ENCODE results near the gene XPR1. TPM values are rescaled to one million over a fixed set of nuclear protein-coding genes. Genes with fewer than 3 reads are reported as not detected.

The XPR1 gene
- total RNA-seq, 1 experiment from 2014 or later = 39.7 TPM

DNA sequence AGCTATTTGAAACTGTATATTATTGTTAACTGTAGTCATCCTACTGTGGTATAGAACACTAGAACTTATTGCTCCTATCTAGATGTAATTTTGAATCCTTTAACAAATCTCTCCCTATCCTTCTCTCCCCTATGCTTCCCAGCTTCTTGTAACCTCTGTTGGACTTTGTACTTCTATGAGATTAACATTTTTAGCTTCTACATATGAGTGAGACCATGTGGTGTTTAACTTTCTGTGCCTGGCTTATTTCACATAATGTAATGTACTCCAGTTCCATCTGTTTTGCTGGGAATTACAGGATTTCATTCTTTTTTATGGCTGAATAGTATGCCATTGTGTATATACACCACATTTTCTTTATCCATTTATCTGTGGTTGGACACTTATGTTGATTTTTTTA, 216.4 kb downstream of the XPR1 start:
- Mint-ChIP-seq H3K27me3 (ENCODE audit: insufficient read depth, unreplicated experiment) (no peaks in the 10 kb centered on the region), H3K4me1 (ENCODE audit: insufficient read depth, unreplicated experiment) (no peaks in the 10 kb centered on the region), H3K27ac (ENCODE audit: low read depth, unreplicated experiment) (no peak overlapping the region), H3K36me3 (ENCODE audit: insufficient read depth, unreplicated experiment) (peaks cover 14% of the 10 kb centered on the region), H3K4me3 (ENCODE audit: unreplicated experiment) (no peak overlapping the region), H3K9me3 (ENCODE audit: unreplicated experiment) (no peaks in the 10 kb centered on the region)
- CTCF ChIA-PET = interaction anchor here (0.5 to 1.9 kb wide), 6 partner anchors 8 to 333 kb away, joined by 4 to 8 read pairs (median 4); no protein-coding TSS in a partner anchor
- intact Hi-C loops (cut with micrococcal nuclease) = no loop called here
- TF ChIP-seq, protein P1, sequence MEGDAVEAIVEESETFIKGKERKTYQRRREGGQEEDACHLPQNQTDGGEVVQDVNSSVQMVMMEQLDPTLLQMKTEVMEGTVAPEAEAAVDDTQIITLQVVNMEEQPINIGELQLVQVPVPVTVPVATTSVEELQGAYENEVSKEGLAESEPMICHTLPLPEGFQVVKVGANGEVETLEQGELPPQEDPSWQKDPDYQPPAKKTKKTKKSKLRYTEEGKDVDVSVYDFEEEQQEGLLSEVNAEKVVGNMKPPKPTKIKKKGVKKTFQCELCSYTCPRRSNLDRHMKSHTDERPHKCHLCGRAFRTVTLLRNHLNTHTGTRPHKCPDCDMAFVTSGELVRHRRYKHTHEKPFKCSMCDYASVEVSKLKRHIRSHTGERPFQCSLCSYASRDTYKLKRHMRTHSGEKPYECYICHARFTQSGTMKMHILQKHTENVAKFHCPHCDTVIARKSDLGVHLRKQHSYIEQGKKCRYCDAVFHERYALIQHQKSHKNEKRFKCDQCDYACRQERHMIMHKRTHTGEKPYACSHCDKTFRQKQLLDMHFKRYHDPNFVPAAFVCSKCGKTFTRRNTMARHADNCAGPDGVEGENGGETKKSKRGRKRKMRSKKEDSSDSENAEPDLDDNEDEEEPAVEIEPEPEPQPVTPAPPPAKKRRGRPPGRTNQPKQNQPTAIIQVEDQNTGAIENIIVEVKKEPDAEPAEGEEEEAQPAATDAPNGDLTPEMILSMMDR (IDR thresholded peaks at IDR 0.05; ENCODE audit: unreplicated experiment) = no peak
- no TSS peak for BruUV-seq (replicated peaks)
- DNase-seq (ENCODE audit: unreplicated experiment) = no peak
- POLR2A ChIA-PET = interaction anchor here (1.5 kb wide), 1 partner anchor 346 kb away, joined by 7 read pairs; no protein-coding TSS in a partner anchor

DNA sequence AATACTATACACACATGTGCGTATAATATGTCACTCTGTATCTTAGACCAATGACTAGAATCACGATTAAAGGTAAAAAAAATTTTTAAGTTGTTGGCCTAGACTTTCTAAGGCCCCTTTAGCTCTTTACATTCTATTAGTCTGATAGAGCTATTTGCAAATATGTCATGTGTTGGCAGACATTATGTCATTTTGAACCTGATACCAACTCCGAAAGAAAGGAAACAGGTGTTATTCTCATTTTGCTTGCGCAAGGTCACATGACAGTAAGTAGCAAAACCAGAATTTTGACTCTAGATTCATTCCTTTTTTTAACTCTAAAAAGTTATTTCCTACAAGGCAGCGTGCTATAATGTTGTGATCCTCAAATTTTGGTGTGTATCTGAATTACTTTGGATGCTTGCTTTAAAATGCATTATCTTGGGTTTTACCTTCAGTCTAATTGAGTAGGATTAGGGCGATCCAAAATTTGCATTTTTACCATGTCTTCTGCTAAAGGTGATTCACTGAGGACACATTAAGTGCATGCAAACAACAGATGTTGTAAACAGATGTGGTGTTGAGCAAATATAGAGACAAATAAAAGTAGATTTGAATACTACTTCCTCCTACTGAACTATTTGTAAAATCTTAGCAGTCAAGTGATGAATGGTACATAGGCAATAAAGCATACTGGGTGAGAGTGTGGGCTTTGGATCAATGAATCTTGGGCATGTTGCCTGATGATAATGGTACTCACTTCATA, 217.4 kb downstream of the XPR1 start:
- H3K27me3 Mint-ChIP-seq (ENCODE audit: insufficient read depth, unreplicated experiment) = no peaks in the 10 kb centered on the region
- H3K4me1 Mint-ChIP-seq (ENCODE audit: insufficient read depth, unreplicated experiment) = peaks cover 4% of the 10 kb centered on the region
- DNase-seq (ENCODE audit: unreplicated experiment) = no peak
- no peak overlapping the region for H3K27ac Mint-ChIP-seq (ENCODE audit: low read depth, unreplicated experiment)
- peaks cover 14% of the 10 kb centered on the region for H3K36me3 Mint-ChIP-seq (ENCODE audit: insufficient read depth, unreplicated experiment)
- no peak overlapping the region for H3K4me3 Mint-ChIP-seq (ENCODE audit: unreplicated experiment)
- CTCF ChIA-PET = interaction anchor here (0.6 to 1.2 kb wide), 4 partner anchors 9 to 305 kb away, joined by 3 to 4 read pairs (median 4); no protein-coding TSS in a partner anchor
- intact Hi-C loops (cut with micrococcal nuclease) = no loop called here
- no TSS peak for BruUV-seq (replicated peaks)
- POLR2A ChIA-PET = interaction anchor here (1.5 kb wide), 1 partner anchor 347 kb away, joined by 7 read pairs; no protein-coding TSS in a partner anchor
- H3K9me3 Mint-ChIP-seq (ENCODE audit: unreplicated experiment) = no peaks in the 10 kb centered on the region
- TF ChIP-seq, protein P1 (IDR thresholded peaks at IDR 0.05; ENCODE audit: unreplicated experiment) = no peak

DNA sequence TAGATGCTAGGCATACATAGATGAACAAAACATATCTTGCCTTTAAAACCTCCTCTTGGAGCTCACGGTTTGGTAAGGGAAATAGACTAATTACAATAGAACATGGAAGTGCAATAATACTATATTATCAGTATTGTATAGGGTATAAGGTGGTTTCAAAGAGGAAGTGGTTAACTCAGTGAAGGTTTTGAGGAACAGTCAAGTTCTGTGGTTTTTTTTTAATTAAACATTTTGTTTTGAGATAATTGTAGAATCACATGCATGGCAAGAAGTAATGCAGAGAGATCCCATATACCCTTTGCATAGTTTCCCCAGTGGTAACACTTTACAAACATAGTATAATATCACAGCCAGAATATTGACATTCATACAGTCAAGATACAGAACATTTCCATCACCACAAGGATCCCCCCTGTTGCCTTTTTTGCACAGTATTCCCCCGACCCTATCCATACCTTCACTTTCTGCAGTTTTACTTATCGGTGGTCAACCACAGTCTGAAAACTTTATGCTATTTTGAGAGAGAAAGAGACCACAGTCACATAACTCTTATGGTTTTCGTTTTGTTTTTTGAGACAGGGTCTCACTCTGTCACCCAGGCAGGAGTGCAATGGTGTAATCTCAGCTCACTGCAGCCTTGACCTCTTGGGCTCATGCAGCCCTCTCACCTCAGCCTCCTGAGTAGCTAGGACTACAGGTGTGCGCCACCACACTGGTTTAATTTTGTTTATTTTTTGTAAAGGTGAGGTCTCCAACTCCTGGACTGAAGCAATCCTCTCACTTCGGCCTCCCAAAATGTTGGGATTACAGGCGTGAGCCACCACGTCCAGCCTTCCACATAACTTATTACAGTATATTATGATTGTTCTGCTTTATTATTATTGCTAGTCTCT, 220.4 kb downstream of the XPR1 start:
- Mint-ChIP-seq H3K36me3 (ENCODE audit: insufficient read depth, unreplicated experiment) (peaks cover 13% of the 10 kb centered on the region), H3K4me1 (ENCODE audit: insufficient read depth, unreplicated experiment) (peaks cover 13% of the 10 kb centered on the region), H3K9me3 (ENCODE audit: unreplicated experiment) (no peaks in the 10 kb centered on the region), H3K27me3 (ENCODE audit: insufficient read depth, unreplicated experiment) (no peaks in the 10 kb centered on the region), H3K4me3 (ENCODE audit: unreplicated experiment) (no peak overlapping the region), H3K27ac (ENCODE audit: low read depth, unreplicated experiment) (no peak overlapping the region)
- BruUV-seq (replicated peaks) = no TSS peak
- TF ChIP-seq, protein P1 (IDR thresholded peaks at IDR 0.05; ENCODE audit: unreplicated experiment) = no peak
- ChIA-PET CTCF (interaction anchor here (1.9 to 2.1 kb wide), 2 partner anchors 12 to 336 kb away, joined by 13 to 17 read pairs; no protein-coding TSS in a partner anchor), POLR2A (interaction anchor here (0.6 kb wide), 1 partner anchor 12 kb away, joined by 6 read pairs; no protein-coding TSS in a partner anchor)
- intact Hi-C loops (cut with micrococcal nuclease) = no loop called here
- no peak for DNase-seq (ENCODE audit: unreplicated experiment)

DNA sequence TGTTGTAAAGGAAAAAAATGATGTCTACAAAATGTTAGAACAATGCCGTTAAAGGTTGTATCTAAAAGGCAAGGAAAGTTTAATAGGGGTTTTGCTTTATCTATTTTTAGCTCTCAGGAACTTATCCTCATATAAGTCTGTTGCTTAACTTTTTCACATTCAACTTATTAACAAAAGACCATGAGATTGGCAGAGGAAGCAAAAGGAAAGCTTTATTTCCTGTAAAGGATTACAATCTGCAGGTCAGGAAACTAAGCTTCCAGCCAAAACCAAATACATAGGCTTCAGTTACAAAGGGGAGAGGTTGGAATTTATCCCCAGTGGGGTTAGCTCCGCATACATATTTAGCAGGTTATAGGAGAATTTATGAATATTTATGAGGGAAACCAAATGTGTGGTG, 222.2 kb downstream of the XPR1 start:
- Mint-ChIP-seq H3K4me3 (ENCODE audit: unreplicated experiment) (no peak overlapping the region), H3K4me1 (ENCODE audit: insufficient read depth, unreplicated experiment) (peaks cover 30% of the 10 kb centered on the region), H3K27me3 (ENCODE audit: insufficient read depth, unreplicated experiment) (no peaks in the 10 kb centered on the region), H3K36me3 (ENCODE audit: insufficient read depth, unreplicated experiment) (peaks cover 13% of the 10 kb centered on the region), H3K27ac (ENCODE audit: low read depth, unreplicated experiment) (no peak overlapping the region), H3K9me3 (ENCODE audit: unreplicated experiment) (no peaks in the 10 kb centered on the region)
- POLR2A ChIA-PET = interaction anchor here (0.7 to 1.5 kb wide), 5 partner anchors 8 to 338 kb away, joined by 3 to 6 read pairs (median 3); no protein-coding TSS in a partner anchor
- no peak for DNase-seq (ENCODE audit: unreplicated experiment)
- TF ChIP-seq, protein P1 (IDR thresholded peaks at IDR 0.05; ENCODE audit: unreplicated experiment) = no peak
- BruUV-seq (replicated peaks) = no TSS peak
- CTCF ChIA-PET = interaction anchor here (0.5 to 2.3 kb wide), 5 partner anchors 8 to 338 kb away, joined by 3 to 17 read pairs (median 6); no protein-coding TSS in a partner anchor
- intact Hi-C loops (cut with micrococcal nuclease) = no loop called here
